HG02970 (cell line): ENCODE data around the gene GPC3.
"Not testable (repeated sequence)": the region's sequence is repeated elsewhere in the genome, so short reads cannot be mapped to it uniquely, and the experiment has no call there.

ENCODE experiments used
- ATAC-seq: cut with Tn5 transposase; IDR thresholded peaks from one replicate; pipeline ENCODE4 v1.9.1; 2021; ENCODE audit warnings: mild to moderate bottlenecking, moderate library complexity, moderate number of reproducible peaks; ENCODE audit not compliant: unreplicated experiment, low FRiP score

GPC3 gene

GRCh38 chrX:133792198-133792953 lies 193.0 kb downstream of the GPC3 start:
- ATAC-seq = peak; percentile 78

DNA sequence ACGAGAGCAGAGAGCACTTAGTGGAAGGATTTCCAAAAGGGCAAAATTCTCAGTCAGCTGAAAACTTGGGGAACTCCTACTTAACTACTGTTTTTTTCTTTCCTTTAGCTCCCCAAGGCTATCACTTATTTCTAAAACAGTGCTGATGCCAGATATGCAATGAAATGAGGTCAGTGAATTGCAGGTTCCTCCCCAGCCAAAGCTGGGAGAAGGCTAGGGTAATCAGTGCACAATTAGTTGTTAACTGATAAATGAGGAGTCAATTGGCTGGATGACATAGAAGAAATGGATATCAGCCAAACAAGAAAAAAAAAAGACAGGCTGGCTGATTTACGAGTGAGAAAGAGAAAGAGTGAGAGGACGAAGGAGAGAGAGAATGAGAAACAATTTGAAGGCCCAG lies 195.6 kb downstream of the GPC3 start:
- ATAC-seq = no peak

- no peak for ATAC-seq
Measured at GRCh38 chrX:133786382-133786781, 199.0 kb downstream of the GPC3 start.

GRCh38 chrX:133783274-133783673 lies 202.1 kb downstream of the GPC3 start:
- no peak for ATAC-seq

DNA sequence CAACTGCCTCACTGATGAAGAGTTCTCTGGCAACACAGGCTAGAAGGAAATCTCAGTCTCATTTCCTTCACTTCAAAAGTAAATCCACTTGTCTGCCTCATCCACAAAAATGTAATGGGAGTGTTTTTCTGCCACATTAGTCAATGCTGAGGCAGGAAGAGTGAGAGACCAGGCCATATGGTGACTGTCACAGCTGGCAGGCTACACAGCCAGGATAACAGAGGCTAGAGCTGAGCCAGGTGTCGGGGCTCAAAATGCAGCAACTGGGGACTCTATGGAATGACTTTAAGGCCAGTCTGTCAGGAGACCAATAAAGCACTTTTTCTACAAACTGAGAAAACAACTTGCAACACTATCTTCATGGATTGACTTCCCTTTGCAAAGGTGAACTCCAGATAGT lies 204.2 kb downstream of the GPC3 start:
- ATAC-seq = no peak

- ATAC-seq = no peak
Measured at GRCh38 chrX:133776072-133776471, 209.3 kb downstream of the GPC3 start.

DNA sequence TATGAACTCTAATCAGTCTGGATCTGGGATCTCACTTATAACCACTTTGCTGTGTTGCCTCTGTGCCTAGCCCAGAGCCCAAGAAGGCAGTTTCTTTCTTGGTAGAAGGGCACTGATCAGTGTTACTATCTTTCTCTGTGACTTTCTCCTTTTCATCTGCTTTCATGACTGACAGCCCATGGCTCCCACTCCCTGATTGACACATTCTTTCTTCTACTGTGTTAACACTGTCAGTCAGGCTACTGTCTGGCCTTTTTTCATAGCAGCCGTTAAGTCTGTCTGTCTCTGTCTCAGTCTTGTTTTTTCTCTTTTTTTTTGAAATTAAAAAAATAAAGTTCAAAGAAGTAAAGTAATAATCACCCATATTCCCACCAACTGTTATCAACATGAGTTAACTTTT lies 210.6 kb downstream of the GPC3 start:
- no peak for ATAC-seq

DNA sequence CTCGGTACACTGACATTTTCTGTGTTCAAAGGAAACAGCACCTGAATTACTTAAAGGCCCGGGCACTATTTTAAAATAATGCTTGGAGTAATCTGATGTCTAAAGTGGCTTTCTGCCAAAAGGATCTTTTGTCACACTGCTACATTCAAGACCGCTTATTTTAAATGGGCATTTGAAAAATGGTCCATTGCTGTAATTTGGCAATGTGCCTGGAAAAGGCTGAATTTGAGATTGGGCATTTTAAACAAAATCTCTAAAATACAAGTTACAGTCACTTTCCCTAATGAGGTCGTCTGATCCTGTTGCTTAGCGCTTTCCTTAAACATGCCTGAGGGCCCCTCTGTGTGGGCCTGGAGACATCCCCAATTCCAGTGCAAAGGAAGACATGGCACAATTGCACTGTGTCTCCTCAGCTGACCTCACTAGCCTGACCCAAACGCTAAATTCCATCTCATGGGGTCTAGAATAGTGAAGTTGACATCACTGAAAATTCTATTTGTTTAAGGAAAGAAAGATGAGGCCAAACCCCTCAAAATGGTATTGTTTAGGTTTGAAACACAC lies 214.2 kb downstream of the GPC3 start:
- no peak for ATAC-seq

DNA sequence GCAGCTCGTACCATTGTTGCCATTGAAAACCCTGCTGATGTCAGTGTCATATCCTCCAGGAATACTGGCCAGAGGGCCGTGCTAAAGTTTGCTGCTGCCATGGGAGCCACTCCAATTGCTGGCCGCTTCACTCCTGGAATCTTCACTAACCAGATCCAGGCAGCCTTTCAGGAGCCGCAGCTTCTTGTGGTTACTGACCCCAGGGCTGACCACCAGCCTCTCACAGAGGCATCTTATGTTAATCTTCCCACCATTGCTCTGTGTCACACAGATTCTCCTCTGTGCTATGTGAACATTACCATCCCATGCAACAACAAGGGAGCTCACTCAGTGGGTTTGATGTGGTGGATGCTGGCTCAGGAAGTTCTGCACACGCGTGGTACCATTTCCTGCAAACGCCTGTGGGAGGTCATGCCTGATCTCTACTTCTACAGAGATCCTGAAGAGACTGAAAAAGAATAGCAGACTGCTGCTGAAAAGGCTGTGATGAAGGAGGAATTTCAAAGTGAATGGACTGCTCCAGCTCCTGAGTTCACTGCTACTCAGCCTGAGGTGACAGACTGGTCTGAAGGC lies 222.3 kb downstream of the GPC3 start:
- not testable (repeated sequence) for ATAC-seq

DNA sequence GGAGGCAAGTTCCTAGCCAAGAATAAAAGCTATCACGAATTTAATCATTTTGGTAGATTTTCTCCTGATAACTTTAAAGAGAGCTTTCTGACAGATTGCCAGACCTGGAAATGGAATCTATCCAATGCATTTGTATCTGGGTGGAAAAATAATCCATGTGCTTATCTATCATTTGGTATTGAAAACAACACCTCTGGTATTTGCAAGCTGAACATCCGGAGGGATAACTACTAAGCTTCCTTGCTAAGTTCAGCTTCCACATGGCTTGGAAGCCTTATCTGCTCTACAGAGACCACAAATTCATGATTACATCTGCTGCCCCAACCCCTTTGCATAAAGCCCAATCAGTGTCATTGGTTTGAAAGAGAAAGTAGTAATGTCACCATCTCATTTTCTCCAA lies 230.7 kb downstream of the GPC3 start:
- no peak for ATAC-seq

DNA sequence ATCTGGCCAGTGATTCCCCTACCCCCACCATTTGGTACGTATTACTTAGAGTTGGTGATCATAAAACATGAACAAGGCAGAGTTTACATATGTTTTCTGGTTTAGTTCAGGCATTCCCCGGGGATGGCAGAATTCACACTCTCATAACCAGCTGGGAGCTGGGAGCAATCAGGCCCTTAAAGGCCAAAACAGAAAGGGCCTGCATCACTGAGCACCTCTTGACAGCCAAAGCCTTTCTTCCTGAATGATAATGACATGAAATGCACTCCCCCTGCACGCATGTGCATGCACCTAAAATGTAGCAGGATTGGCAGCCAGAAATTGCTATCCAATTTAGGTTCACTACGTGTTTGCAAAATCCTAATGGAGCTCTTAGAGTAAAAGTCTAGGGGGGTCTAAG lies 235.4 kb downstream of the GPC3 start:
- no peak for ATAC-seq

GRCh38 chrX:133749370-133749769 lies 236.0 kb downstream of the GPC3 start:
- ATAC-seq = no peak

GRCh38 chrX:133747196-133747595 lies 238.2 kb downstream of the GPC3 start:
- no peak for ATAC-seq

DNA sequence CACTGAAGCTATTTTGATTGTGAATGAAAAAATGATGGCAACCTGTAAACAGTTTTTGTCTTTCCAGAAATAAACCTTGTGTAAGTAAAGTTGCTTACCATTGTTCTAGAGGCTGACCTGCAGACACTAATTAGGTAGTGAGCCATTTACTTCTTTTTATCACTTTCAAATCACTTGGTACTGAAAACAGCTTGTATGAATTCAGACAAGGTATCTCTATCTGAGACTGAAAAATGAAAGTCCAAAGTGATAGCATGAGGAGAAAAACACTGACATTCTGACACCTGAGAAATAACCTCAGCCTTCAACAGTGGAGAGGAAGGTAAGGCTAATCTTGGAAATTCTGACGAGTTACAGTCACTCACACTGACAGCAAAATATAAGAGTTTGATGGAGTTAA lies 238.8 kb downstream of the GPC3 start:
- no peak for ATAC-seq

- peak; percentile 52 for ATAC-seq
Measured at GRCh38 chrX:133745349-133745748, 240.0 kb downstream of the GPC3 start.

DNA sequence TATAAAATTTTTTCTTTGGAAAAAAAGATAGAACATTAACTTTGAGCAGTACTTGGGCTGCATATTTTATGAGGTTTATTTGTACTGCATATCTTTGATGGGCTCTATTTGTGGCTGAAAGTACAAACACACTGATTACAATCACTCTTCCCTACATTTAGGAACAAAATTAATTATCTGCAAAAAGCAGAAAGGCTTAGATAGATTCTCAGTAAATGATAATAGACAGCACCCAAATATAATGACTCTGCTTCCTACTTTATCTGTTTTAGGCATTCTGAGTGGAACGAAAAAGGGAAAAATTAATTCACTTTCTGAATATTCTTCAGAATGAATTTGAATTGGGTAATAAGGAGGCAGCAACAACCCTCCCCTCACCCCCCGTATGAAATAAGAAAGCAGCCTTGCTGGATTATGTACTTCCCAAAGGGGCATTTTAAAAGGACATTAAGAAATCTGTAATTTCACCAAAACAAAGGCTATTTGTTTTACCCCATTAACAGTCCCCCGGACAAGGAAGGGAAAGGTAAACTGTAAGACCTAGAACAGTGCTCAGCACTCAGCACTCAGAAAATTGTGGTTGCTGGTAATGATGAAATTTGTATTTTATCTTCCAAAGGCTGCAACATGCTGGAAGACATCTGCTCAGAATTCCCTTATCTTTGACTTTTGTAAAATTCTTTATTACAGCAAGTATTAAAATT lies 242.6 kb downstream of the GPC3 start:
- no peak for ATAC-seq

DNA sequence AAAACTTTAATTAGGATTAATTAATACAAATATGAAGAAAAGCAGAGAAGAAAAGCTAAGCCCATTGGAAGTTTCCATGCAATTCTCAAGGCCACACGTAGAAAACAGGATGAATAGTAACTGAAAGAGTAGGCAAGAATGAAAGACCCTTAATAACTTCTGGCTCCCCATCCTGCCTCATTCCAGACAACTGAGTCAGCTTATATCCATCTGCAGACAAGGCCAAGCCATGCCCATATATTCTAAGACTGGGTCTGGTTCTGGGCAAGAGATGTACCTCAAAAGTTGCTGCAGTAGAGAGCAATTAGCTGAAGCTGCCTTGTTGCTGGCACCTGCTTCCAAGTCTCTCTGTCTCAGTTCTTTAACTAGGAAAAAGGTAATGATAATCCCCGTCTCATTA lies 244.1 kb downstream of the GPC3 start:
- no peak for ATAC-seq

- no peak for ATAC-seq
Measured at GRCh38 chrX:133726642-133727041, 258.8 kb downstream of the GPC3 start.

DNA sequence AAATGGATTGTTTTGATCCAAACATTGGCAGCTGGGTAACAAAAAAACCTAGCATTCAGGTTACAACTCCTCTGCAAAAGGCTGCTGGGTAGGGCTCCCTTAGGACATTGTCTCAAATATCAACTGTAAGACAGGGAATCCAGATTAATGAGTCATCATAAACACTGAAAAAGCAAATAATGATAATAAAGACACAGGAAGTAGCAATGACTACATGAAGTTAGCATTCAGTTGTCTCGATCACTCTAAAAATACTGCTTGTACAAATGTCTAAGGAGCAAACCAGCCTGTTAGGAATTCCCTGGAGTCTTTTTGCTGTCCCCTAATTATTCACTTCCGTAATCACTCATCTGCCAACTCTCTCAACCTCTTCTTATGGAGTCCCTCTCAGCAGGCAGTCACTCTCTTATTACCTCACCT lies 259.2 kb downstream of the GPC3 start:
- no peak for ATAC-seq

- no peak for ATAC-seq
Measured at GRCh38 chrX:133723930-133724329, 261.5 kb downstream of the GPC3 start.

GRCh38 chrX:133722756-133723155 lies 262.6 kb downstream of the GPC3 start:
- no peak for ATAC-seq
